HepG2 (cell line): ENCODE measurements around the gene DDR2. TPM values are rescaled to one million over a fixed set of nuclear protein-coding genes. Genes with fewer than 3 reads are reported as not detected.
A peak's percentile ranks its signal among the peaks of the same experiment; 100 is the strongest.

ENCODE experiments used
- ATAC-seq: fragments of 200-7000 bp; cut with Tn5 transposase; 3 replicates; pipeline ENCODE4 v1.9.1; 2020; ENCODE audit warnings: mild to moderate bottlenecking, moderate library complexity
- BruUV-seq: library from RNA; stranded (reverse); fragments of 400-500 nt; replicated peaks from 2 replicates; lab custom pipeline; 2021; lab: Mats Ljungman, UMichigan
- CTCF ChIA-PET: fragments of 300-600 bp; formaldehyde crosslinking; extraction: SDS; loops from one replicate; lab custom pipeline; 2021; ENCODE audit warnings: low total read pairs, inconsistent platforms, low intra/inter-chr PET ratio; lab: Yijun Ruan, JAX
- POLR2A ChIA-PET: fragments of 350-600 bp; sonication (Branson Sonifier 250); formaldehyde crosslinking; loops from one replicate; lab custom pipeline; 2020; ENCODE audit warnings: antibody characterized with exemption, inconsistent platforms; lab: Yijun Ruan, JAX
- DNase-seq: peaks from one replicate; pipeline ENCODE4 v3.0.0-alpha.2; 2015; ENCODE audit warnings: low spot score
- FAIRE-seq: peaks from 3 replicates; lab custom pipeline; 2011; peaks lifted over from hg19 to GRCh38; lab: Jason Lieb, UNC
- H2AFZ ChIP-seq: one replicate; pipeline ENCODE4 v1.6.1; 2011; ENCODE audit warnings: low read length, inconsistent platforms
- H3K27ac ChIP-seq: fragments of 300-600 bp; 3 replicates; pipeline ENCODE4 v1.8.0; 2011; ENCODE audit warnings: mixed run types, mild to moderate bottlenecking, mixed read lengths, low read length, inconsistent platforms; ENCODE audit not compliant: insufficient read depth; ENCODE audit errors: extremely low read length
- H3K27me3 ChIP-seq, 2 experiments: fragments of 200-600 bp in 1 of 2; 2 replicates in 1 of 2; 3 replicates in 1 of 2; pipeline versions ENCODE4 v1.6.0 to v1.8.0; 2011; ENCODE audit warnings: low read length in 2 of 2, mild to moderate bottlenecking in 2 of 2, moderate library complexity in 2 of 2, inconsistent platforms in 1 of 2; ENCODE audit not compliant: insufficient read depth in 2 of 2, control insufficient read depth in 1 of 2
- H3K36me3 ChIP-seq, 2 experiments: fragments of 200-600 bp in 1 of 2; replicated peaks in 1 of 2; 2 replicates in 1 of 2; 3 replicates in 1 of 2; pipeline versions ENCODE4 v1.5.1 to v1.8.0; 2011; ENCODE audit warnings: low read length in 2 of 2, inconsistent platforms in 1 of 2; ENCODE audit not compliant: insufficient read depth in 2 of 2, control insufficient read depth in 1 of 2
- H3K4me1 ChIP-seq: 2 replicates; pipeline ENCODE4 v1.5.1; 2012; ENCODE audit warnings: low read length, inconsistent platforms; ENCODE audit not compliant: insufficient read depth
- H3K4me2 ChIP-seq: 2 replicates; pipeline ENCODE4 v1.6.0; 2011; ENCODE audit warnings: low read depth, low read length, inconsistent platforms
- H3K4me3 ChIP-seq, 3 experiments: fragments of 200-600 bp in 1 of 3; sonication (generic), shearing (Covaris generic) in 1 of 3; replicated peaks in 1 of 3; 2 replicates each; pipeline ENCODE4 v1.5.1; 2011 to 2016; ENCODE audit warnings: low read length in 3 of 3, inconsistent platforms in 2 of 3, low read depth in 2 of 3, mild to moderate bottlenecking in 2 of 3, control low read depth in 1 of 3, mixed read lengths in 1 of 3; ENCODE audit not compliant: insufficient read depth in 1 of 3
- H3K79me2 ChIP-seq: one replicate; pipeline ENCODE4 v1.6.1; 2011; ENCODE audit warnings: low read length, inconsistent platforms; ENCODE audit not compliant: insufficient read depth
- H3K9ac ChIP-seq: 2 replicates; pipeline ENCODE4 v1.6.0; 2011; ENCODE audit warnings: mild to moderate bottlenecking, low read depth, low read length, inconsistent platforms; ENCODE audit not compliant: insufficient read depth
- H3K9me3 ChIP-seq: 2 replicates; pipeline ENCODE4 v1.5.1; 2012; ENCODE audit warnings: mild to moderate bottlenecking, low read length
- H4K20me1 ChIP-seq: 2 replicates; pipeline ENCODE4 v1.6.0; 2011; ENCODE audit warnings: inconsistent platforms, mild to moderate bottlenecking, low read length, moderate library complexity; ENCODE audit not compliant: insufficient read depth
- ARID5B ChIP-seq: IDR thresholded peaks from 2 replicates; pipeline ENCODE4 v1.4.0; 2020; ENCODE audit warnings: mild to moderate bottlenecking, missing genetic modification reagents
- MBD4 ChIP-seq: IDR thresholded peaks from 2 replicates; pipeline ENCODE4 v1.6.1; 2012; ENCODE audit warnings: low read length, inconsistent platforms, borderline replicate concordance
- NR2F1 ChIP-seq, 2 experiments: fragments of 450-650 bp in 1 of 2; formaldehyde crosslinking in 1 of 2; IDR thresholded peaks; 2 replicates each; pipeline versions ENCODE4 v1.5.0 to v1.6.1; 2016 to 2020; ENCODE audit warnings: mild to moderate bottlenecking in 1 of 2, missing compliant biosample characterization in 1 of 2, missing genetic modification reagents in 1 of 2, moderate library complexity in 1 of 2
- PRDM15 ChIP-seq: sonication (generic); formaldehyde crosslinking; IDR thresholded peaks from 2 replicates; pipeline ENCODE4 v1.4.0; 2020; ENCODE audit warnings: missing genetic modification reagents
- THAP8 ChIP-seq: sonication (generic); formaldehyde crosslinking; IDR thresholded peaks from 2 replicates; pipeline ENCODE4 v1.5.1; 2020; ENCODE audit warnings: missing genetic modification reagents, mild to moderate bottlenecking, borderline replicate concordance
- TP53 ChIP-seq: sonication (generic); formaldehyde crosslinking; conservative IDR thresholded peaks from 2 replicates; pipeline ENCODE4 v1.4.0; 2020; ENCODE audit warnings: missing genetic modification reagents
- ZNF235 ChIP-seq: sonication (generic); formaldehyde crosslinking; IDR thresholded peaks from 2 replicates; pipeline ENCODE4 v1.8.1; 2023; ENCODE audit warnings: mild to moderate bottlenecking, missing genetic modification reagents, borderline replicate concordance
- ZNF496 ChIP-seq: sonication (generic); formaldehyde crosslinking; IDR thresholded peaks from 2 replicates; pipeline ENCODE4 v1.8.1; 2023; ENCODE audit warnings: mild to moderate bottlenecking, moderate library complexity, missing genetic modification reagents; ENCODE audit not compliant: insufficient replicate concordance
- ZNF841 ChIP-seq: sonication (generic); formaldehyde crosslinking; IDR thresholded peaks from 2 replicates; pipeline ENCODE4 v1.8.1; 2023; ENCODE audit warnings: missing genetic modification reagents, borderline replicate concordance
- WGBS: methylation state at CpG from one replicate; pipeline ENCODE4 v1.1.6; 2017; ENCODE audit warnings: low lambda C conversion rate; 5-methylcytosine and 5-hydroxymethylcytosine counted together
- in situ Hi-C: cut with HindIII; loops from 2 replicates; pipeline ENCODE4 v1.10.0; 2017; ENCODE audit warnings: low pct_unique_long_range_greater_than_20kb; ENCODE audit not compliant: extremely low pct_ligation_motif_present
- intact Hi-C: fragments of 100-400 bp; cut with micrococcal nuclease; formaldehyde crosslinking; loops from one replicate; pipeline ENCODE4 v1.10.0; 2022; ENCODE audit not compliant: unreplicated experiment
- polyA plus RNA-seq, 8 experiments: library from polyadenylated mRNA; depleted of rRNA in 3 of 8; stranded (reverse) in 7 of 8; unstranded in 1 of 8; fragments of >200 nt; fragmentation: Illumina TruSeq in 4 of 8; extraction: Trizol in 4 of 8; gene quantifications; 2 replicates each; pipeline versions ENCODE4 v1.2.1 to v1.2.3, GENCODE V29; 2011 to 2016; ENCODE audit warnings: low read depth in 4 of 8, missing spikeins in 1 of 8, mixed read lengths in 1 of 8; ENCODE audit not compliant: insufficient read depth in 1 of 8
- total RNA-seq, 5 experiments: library from RNA; depleted of rRNA; stranded (reverse); fragments of >200 nt; fragmentation: Illumina TruSeq; extraction: Trizol; gene quantifications; 2 replicates each; pipeline ENCODE4 v1.2.3, GENCODE V29; 2016; ENCODE audit warnings: low read depth in 1 of 5
- TF ChIP-seq, protein P1 (sequence below): IDR thresholded peaks from 2 replicates; pipeline ENCODE4 v1.6.1; 2016; ENCODE audit warnings: low read depth, control low read depth

The DDR2 gene
- total and polyA plus RNA-seq, 2 of the 13 experiments (the other 11 are each of a cell fraction or from before 2014, with no cell fraction given) = 0.36 to 0.38 TPM

DNA sequence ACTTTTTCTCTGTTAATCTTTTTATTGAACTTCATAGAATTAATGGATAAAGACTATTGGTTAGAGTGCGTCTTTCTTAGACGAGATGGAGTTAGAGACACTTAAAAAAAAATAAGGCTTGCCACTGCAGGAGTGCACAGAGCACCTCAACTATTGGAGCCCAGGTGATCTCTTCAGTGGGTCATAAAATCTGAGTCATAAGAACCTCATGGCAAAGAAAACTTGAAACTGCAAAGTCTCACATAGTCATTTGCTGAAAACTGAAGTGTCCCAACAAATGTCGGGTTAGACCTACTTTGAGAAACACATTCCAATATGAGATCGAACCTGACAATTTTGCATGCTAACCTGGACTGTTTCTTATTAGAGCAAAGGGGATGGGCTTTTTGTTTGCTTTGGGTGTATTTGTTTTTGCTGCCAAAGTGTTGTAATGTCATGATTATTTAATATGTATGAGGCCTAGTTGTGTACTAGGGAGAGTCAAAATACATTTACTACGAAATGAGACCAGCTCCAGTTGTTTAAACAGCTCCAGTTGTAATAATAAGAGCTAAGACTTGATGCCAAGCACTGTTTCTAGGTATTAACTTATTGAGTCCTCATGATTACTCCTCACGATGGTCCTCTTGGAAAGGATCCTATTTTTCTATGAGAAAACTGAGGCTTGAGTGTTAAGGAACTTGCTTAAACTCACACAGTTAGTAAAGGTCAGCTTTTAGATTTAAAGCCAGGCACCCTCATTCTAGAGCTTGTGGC lies 65.1 kb downstream of the DDR2 start:
- 25% methylated on average over 6 of the region's 6 CpGs for WGBS
- Histone ChIP-seq H3K27ac (peak overlapping the region; percentile 50), H3K79me2 (no peaks in the 10 kb centered on the region), H3K4me3 (peak overlapping the region in 2 of 3 experiments; percentile 38 to 68; a peak in 1 of 6 replicates), H3K4me1 (peaks cover 35% of the 10 kb centered on the region), H2AFZ (no peak overlapping the region), H3K4me2 (peak overlapping the region; percentile 91), H3K9ac (no peak overlapping the region), H3K9me3 (no peaks in the 10 kb centered on the region), H4K20me1 (no peaks in the 10 kb centered on the region), H3K36me3 (no peaks in the 10 kb centered on the region), H3K27me3 (no peaks in the 10 kb centered on the region)
- ChIA-PET POLR2A (interaction anchor here (1.5 to 1.7 kb wide), 2 partner anchors 16 to 35 kb away, joined by 4 read pairs; no protein-coding TSS in a partner anchor), CTCF (no interaction called here)
- ATAC-seq (no peak), FAIRE-seq (peak; percentile 36), DNase-seq (no peak)
- intact Hi-C loops = loop anchor here (2.0 kb wide), 1 partner anchor 55 kb away; no protein-coding TSS in a partner anchor
- TF ChIP-seq NR2F1 (CRISPR knock-in tag; IDR thresholded peaks at IDR 0.05) = no peak
- 0 out of 2 replicates have a peak, but pooled peaks have one; percentile 12 for TF ChIP-seq ARID5B (CRISPR knock-in tag)
- TF ChIP-seq, protein P1, sequence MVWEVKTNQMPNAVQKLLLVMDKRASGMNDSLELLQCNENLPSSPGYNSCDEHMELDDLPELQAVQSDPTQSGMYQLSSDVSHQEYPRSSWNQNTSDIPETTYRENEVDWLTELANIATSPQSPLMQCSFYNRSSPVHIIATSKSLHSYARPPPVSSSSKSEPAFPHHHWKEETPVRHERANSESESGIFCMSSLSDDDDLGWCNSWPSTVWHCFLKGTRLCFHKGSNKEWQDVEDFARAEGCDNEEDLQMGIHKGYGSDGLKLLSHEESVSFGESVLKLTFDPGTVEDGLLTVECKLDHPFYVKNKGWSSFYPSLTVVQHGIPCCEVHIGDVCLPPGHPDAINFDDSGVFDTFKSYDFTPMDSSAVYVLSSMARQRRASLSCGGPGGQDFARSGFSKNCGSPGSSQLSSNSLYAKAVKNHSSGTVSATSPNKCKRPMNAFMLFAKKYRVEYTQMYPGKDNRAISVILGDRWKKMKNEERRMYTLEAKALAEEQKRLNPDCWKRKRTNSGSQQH (CRISPR knock-in tag) = no peak
- no peak for TF ChIP-seq THAP8
- no peak for TF ChIP-seq MBD4
- no peak for TF ChIP-seq ZNF235 (CRISPR knock-in tag)
- TF ChIP-seq PRDM15 (CRISPR knock-in tag) = 0 out of 2 replicates have a peak, but pooled peaks have one; percentile 1
- TF ChIP-seq ZNF841 (CRISPR knock-in tag) = no peak
- no peak for TF ChIP-seq TP53
- no peak for TF ChIP-seq ZNF496
- BruUV-seq = no TSS peak
- in situ Hi-C loops = no loop called here
